Bronchial epithelial cell (primary cell): ENCODE results near the gene NOL4L. TPM values are rescaled to one million over a fixed set of nuclear protein-coding genes. Genes with fewer than 3 reads are reported as not detected.

Experiments used
- DNase-seq: peaks from one replicate; pipeline ENCODE4 v3.0.0-alpha.2; 2010; ENCODE audit warnings: low read depth
- FAIRE-seq: peaks from 2 replicates; lab custom pipeline; 2011; peaks lifted over from hg19 to GRCh38; lab: Jason Lieb, UNC
- H3K27me3 ChIP-seq: 2 replicates; pipeline ENCODE4 v1.5.1; 2011; ENCODE audit warnings: low read length; ENCODE audit not compliant: control insufficient read depth, insufficient read depth
- H3K36me3 ChIP-seq: 2 replicates; pipeline ENCODE4 v1.5.1; 2011; ENCODE audit warnings: low read length; ENCODE audit not compliant: control insufficient read depth, insufficient read depth
- H3K4me3 ChIP-seq: 2 replicates; pipeline ENCODE4 v1.5.1; 2011; ENCODE audit warnings: mild to moderate bottlenecking, low read depth, low read length, control low read depth
- CTCF ChIP-seq: IDR thresholded peaks from 2 replicates; pipeline ENCODE4 v1.5.1; 2011; ENCODE audit warnings: mild to moderate bottlenecking, moderate library complexity, low read length, control low read depth, inconsistent platforms; ENCODE audit not compliant: insufficient read depth, severe bottlenecking
- total RNA-seq: library from RNA; depleted of rRNA; stranded (reverse); fragments of >200 nt; gene quantifications from 2 replicates; pipeline ENCODE4 v1.2.1, GENCODE V29; 2014

NOL4L gene
- total RNA-seq, 1 donor from 2014 or later, result 1.8 TPM

GRCh38 chr20:32623667-32624157 is 38.6 kb upstream of the NOL4L start:
- Histone ChIP-seq H3K27me3 (peaks cover 6% of the 10 kb centered on the region), H3K36me3 (no peaks in the 10 kb centered on the region), H3K4me3 (no peak overlapping the region)
- TF ChIP-seq CTCF, result no peak
- FAIRE-seq (no peak), DNase-seq (no peak)

GRCh38 chr20:32622585-32623468 is 37.7 kb upstream of the NOL4L start:
- TF ChIP-seq CTCF, result no peak
- peaks cover 6% of the 10 kb centered on the region for H3K27me3 ChIP-seq
- FAIRE-seq (no peak), DNase-seq (no peak)
- H3K4me3 ChIP-seq, result no peak overlapping the region
- no peaks in the 10 kb centered on the region for H3K36me3 ChIP-seq

- H3K27me3 ChIP-seq, result peaks cover 6% of the 10 kb centered on the region
- TF ChIP-seq CTCF, result no peak
- H3K4me3 ChIP-seq, result no peak overlapping the region
- DNase-seq, result no peak
- H3K36me3 ChIP-seq, result no peaks in the 10 kb centered on the region
- FAIRE-seq, result no peak
Observed at GRCh38 chr20:32621891-32622584, 36.9 kb upstream of the NOL4L start.

GRCh38 chr20:32621071-32621890 is 36.1 kb upstream of the NOL4L start:
- H3K4me3 ChIP-seq, result no peak overlapping the region
- no peaks in the 10 kb centered on the region for H3K36me3 ChIP-seq
- DNase-seq (no peak), FAIRE-seq (no peak)
- TF ChIP-seq CTCF, result no peak
- peaks cover 5% of the 10 kb centered on the region for H3K27me3 ChIP-seq

- H3K4me3 ChIP-seq, result no peak overlapping the region
- TF ChIP-seq CTCF, result no peak
- FAIRE-seq (no peak), DNase-seq (no peak)
- no peaks in the 10 kb centered on the region for H3K27me3 ChIP-seq
- no peaks in the 10 kb centered on the region for H3K36me3 ChIP-seq
Observed at GRCh38 chr20:32619586-32619985, 34.5 kb upstream of the NOL4L start.
